ENCODE measurements around the gene PCNX1.
"Not testable (repeated sequence)": the region's sequence is repeated elsewhere in the genome, so short reads cannot be mapped to it uniquely, and the experiment has no call there.

PCNX1 gene

GRCh38 chr14:70972107-70972976 is 65.1 kb downstream of the PCNX1 start:
- DNase-seq: peak; percentile 92

GRCh38 chr14:70976591-70976990 is 69.3 kb downstream of the PCNX1 start:
- DNase-seq: no peak

- DNase-seq: no peak
Measured at GRCh38 chr14:70981000-70981952, 74.0 kb downstream of the PCNX1 start.

GRCh38 chr14:70982200-70982599 is 74.9 kb downstream of the PCNX1 start:
- DNase-seq: no peak

- DNase-seq: no peak
Measured at GRCh38 chr14:70987041-70987440, 79.8 kb downstream of the PCNX1 start.

- DNase-seq: no peak
Measured at GRCh38 chr14:70988452-70988851, 81.2 kb downstream of the PCNX1 start.

GRCh38 chr14:70993931-70994330 is 86.7 kb downstream of the PCNX1 start:
- no peak for DNase-seq

- DNase-seq: no peak
Measured at GRCh38 chr14:70995211-70995610, 88.0 kb downstream of the PCNX1 start.

GRCh38 chr14:70995671-70996070 is 88.4 kb downstream of the PCNX1 start:
- no peak for DNase-seq

GRCh38 chr14:70999117-70999516 is 91.9 kb downstream of the PCNX1 start:
- DNase-seq: no peak

- no peak for DNase-seq
Measured at GRCh38 chr14:71000091-71000490, 92.8 kb downstream of the PCNX1 start.

GRCh38 chr14:71001742-71002141 is 94.5 kb downstream of the PCNX1 start:
- no peak for DNase-seq

GRCh38 chr14:71003156-71003555 is 95.9 kb downstream of the PCNX1 start:
- DNase-seq: no peak

GRCh38 chr14:71004481-71004880 is 97.2 kb downstream of the PCNX1 start:
- no peak for DNase-seq

GRCh38 chr14:71005076-71005475 is 97.8 kb downstream of the PCNX1 start:
- no peak for DNase-seq

- DNase-seq: no peak
Measured at GRCh38 chr14:71006200-71006563, 98.9 kb downstream of the PCNX1 start.

GRCh38 chr14:71011479-71011878 is 104.2 kb downstream of the PCNX1 start:
- no peak for DNase-seq

- DNase-seq: no peak
Measured at GRCh38 chr14:71012888-71013287, 105.6 kb downstream of the PCNX1 start.

GRCh38 chr14:71013551-71014192 is 106.4 kb downstream of the PCNX1 start:
- no peak for DNase-seq

GRCh38 chr14:71019917-71020316 is 112.7 kb downstream of the PCNX1 start:
- not testable (repeated sequence) for DNase-seq

GRCh38 chr14:71021347-71022011 is 114.2 kb downstream of the PCNX1 start:
- no peak for DNase-seq

- no peak for DNase-seq
Measured at GRCh38 chr14:71022012-71022869, 115.0 kb downstream of the PCNX1 start.

All from activated CD8-positive, alpha-beta memory T cell treated with anti-CD3 and anti-CD28 coated beads for 24 hours (primary cell).